ENCODE data around the gene SLC13A3. TPM values are rescaled to one million over a fixed set of nuclear protein-coding genes. Genes with fewer than 3 reads are reported as not detected.

The SLC13A3 gene
- total RNA-seq, 1 donor from 2014 or later = 7.4 TPM

- H3K27me3 Mint-ChIP-seq (ENCODE audit: insufficient read depth, low read depth) = peaks cover 4% of the 10 kb centered on the region
- peaks cover under 1% of the 10 kb centered on the region for H3K27me3 ChIP-seq
- no peak overlapping the region for H3K27ac Mint-ChIP-seq
- H3K36me3 ChIP-seq = no peaks in the 10 kb centered on the region
- TF ChIP-seq EZH2phosphoT487 (IDR thresholded peaks at IDR 0.05) (no peak), EZH2 (IDR thresholded peaks at IDR 0.05) (no peak), CTCF (IDR thresholded peaks at IDR 0.05) (no peak)
- H3K4me3 Mint-ChIP-seq = no peak overlapping the region
- no peaks in the 10 kb centered on the region for H3F3A ChIP-seq (ENCODE audit: low read depth)
- no peaks in the 10 kb centered on the region for H3K4me1 ChIP-seq
- no peak overlapping the region for H3K4me3 ChIP-seq
- H3K9me3 ChIP-seq (ENCODE audit: low read depth) = no peaks in the 10 kb centered on the region
- H3K4me2 ChIP-seq = no peak overlapping the region
- H4K20me1 ChIP-seq (ENCODE audit: low read depth) = no peaks in the 10 kb centered on the region
- H3K79me2 ChIP-seq (ENCODE audit: low read depth) = no peaks in the 10 kb centered on the region
- H2AFZ ChIP-seq (replicated peaks) = no peak overlapping the region
- DNase-seq (ENCODE audit: low spot score) = no peak
- H3K27ac ChIP-seq = no peak overlapping the region
- no peak overlapping the region for H3K9ac ChIP-seq
- peaks cover 2% of the 10 kb centered on the region for H3K4me1 Mint-ChIP-seq
- H3K36me3 Mint-ChIP-seq = peaks cover 11% of the 10 kb centered on the region
- H3K9me3 Mint-ChIP-seq = peaks cover 3% of the 10 kb centered on the region
Observed at GRCh38 chr20:46609043-46609442, 42.2 kb downstream of the SLC13A3 start.

- Mint-ChIP-seq H3K27ac (no peak overlapping the region), H3K36me3 (peaks cover 12% of the 10 kb centered on the region), H3K4me1 (peaks cover 4% of the 10 kb centered on the region), H3K9me3 (peaks cover 3% of the 10 kb centered on the region), H3K4me3 (no peak overlapping the region), H3K27me3 (ENCODE audit: insufficient read depth, low read depth) (no peaks in the 10 kb centered on the region)
- Histone ChIP-seq H2AFZ (replicated peaks) (no peak overlapping the region), H3K9me3 (ENCODE audit: low read depth) (no peaks in the 10 kb centered on the region), H3K27ac (no peak overlapping the region), H3K36me3 (no peaks in the 10 kb centered on the region), H3K4me2 (no peak overlapping the region), H3F3A (ENCODE audit: low read depth) (no peaks in the 10 kb centered on the region), H3K27me3 (no peaks in the 10 kb centered on the region), H3K79me2 (ENCODE audit: low read depth) (no peaks in the 10 kb centered on the region), H4K20me1 (ENCODE audit: low read depth) (no peaks in the 10 kb centered on the region), H3K4me1 (no peaks in the 10 kb centered on the region), H3K9ac (no peak overlapping the region), H3K4me3 (no peak overlapping the region)
- TF ChIP-seq CTCF (IDR thresholded peaks at IDR 0.05) = no peak
- TF ChIP-seq EZH2phosphoT487 (IDR thresholded peaks at IDR 0.05) = no peak
- no peak for TF ChIP-seq EZH2 (IDR thresholded peaks at IDR 0.05)
- no peak for DNase-seq (ENCODE audit: low spot score)
Observed at GRCh38 chr20:46607849-46608497, 43.3 kb downstream of the SLC13A3 start.

- H3K4me2 ChIP-seq = no peak overlapping the region
- H3K27me3 ChIP-seq = no peaks in the 10 kb centered on the region
- no peaks in the 10 kb centered on the region for H3F3A ChIP-seq (ENCODE audit: low read depth)
- no peaks in the 10 kb centered on the region for H3K4me1 ChIP-seq
- Mint-ChIP-seq H3K27ac (no peak overlapping the region), H3K4me3 (no peak overlapping the region), H3K4me1 (peaks cover 4% of the 10 kb centered on the region), H3K9me3 (peaks cover 3% of the 10 kb centered on the region), H3K36me3 (peaks cover 12% of the 10 kb centered on the region), H3K27me3 (ENCODE audit: insufficient read depth, low read depth) (no peaks in the 10 kb centered on the region)
- H3K79me2 ChIP-seq (ENCODE audit: low read depth) = no peaks in the 10 kb centered on the region
- H2AFZ ChIP-seq (replicated peaks) = no peak overlapping the region
- H3K9ac ChIP-seq = no peak overlapping the region
- H3K27ac ChIP-seq = no peak overlapping the region
- no peak for DNase-seq (ENCODE audit: low spot score)
- H3K4me3 ChIP-seq = no peak overlapping the region
- H4K20me1 ChIP-seq (ENCODE audit: low read depth) = no peaks in the 10 kb centered on the region
- H3K9me3 ChIP-seq (ENCODE audit: low read depth) = no peaks in the 10 kb centered on the region
- TF ChIP-seq CTCF (IDR thresholded peaks at IDR 0.05) (no peak), EZH2phosphoT487 (IDR thresholded peaks at IDR 0.05) (no peak), EZH2 (IDR thresholded peaks at IDR 0.05) (no peak)
- H3K36me3 ChIP-seq = no peaks in the 10 kb centered on the region
Observed at GRCh38 chr20:46607191-46607848, 43.9 kb downstream of the SLC13A3 start.

Data from neural progenitor cell (in vitro differentiated cells).